ENCODE data around the gene PSG7. TPM values are rescaled to one million over a fixed set of nuclear protein-coding genes. Genes with fewer than 3 reads are reported as not detected.
"Not testable (repeated sequence)": the region's sequence is repeated elsewhere in the genome, so short reads cannot be mapped to it uniquely, and the experiment has no call there.

The PSG7 gene
- total RNA-seq, 1 experiment from 2014 or later: not detected

DNA sequence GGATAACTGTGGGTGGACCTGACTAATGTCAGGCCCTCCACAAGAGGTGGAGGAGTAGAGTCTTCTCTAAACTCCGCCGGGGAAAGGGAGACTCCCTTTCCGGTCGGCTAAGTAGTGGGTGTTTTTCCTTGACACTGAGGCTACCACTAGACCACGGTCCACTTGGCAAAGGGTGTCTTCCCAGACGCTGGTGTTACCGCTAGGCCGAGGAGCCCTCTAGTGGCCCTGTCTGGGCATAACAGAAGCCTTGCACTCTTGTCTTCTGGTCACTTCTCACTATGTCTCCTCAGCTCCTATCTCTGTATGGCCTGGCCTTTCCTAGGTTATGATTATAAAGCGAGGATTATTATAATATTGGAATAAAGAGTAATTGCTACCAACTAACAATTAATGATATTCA is 13.9 kb downstream of the PSG7 start:
- H3K27ac Mint-ChIP-seq; H2AFZ ChIP-seq (ENCODE audit: low read length); H4K5ac ChIP-seq (ENCODE audit: insufficient read length, low read depth, low read length); H3K18ac ChIP-seq (ENCODE audit: insufficient read length, low read depth, low read length); H2BK15ac ChIP-seq (ENCODE audit: low read depth, low read length); H4K8ac ChIP-seq (replicated peaks; ENCODE audit: insufficient read length, low read depth, low read length); H2BK12ac ChIP-seq (ENCODE audit: insufficient read length, low read depth, low read length); H3K27me3 ChIP-seq (ENCODE audit: insufficient read depth, low read length); H3K27ac ChIP-seq (ENCODE audit: insufficient read length, low read depth, low read length); H2BK20ac ChIP-seq (ENCODE audit: low read depth, low read length, poor library complexity, severe bottlenecking); H3K4me2 ChIP-seq (ENCODE audit: insufficient read depth, insufficient read length, low read length); H3K23me2 ChIP-seq (ENCODE audit: insufficient read length, low read depth, low read length, poor library complexity, severe bottlenecking); H3K9ac ChIP-seq (ENCODE audit: extremely low read depth, insufficient read length, low read length); H3K79me2 ChIP-seq (ENCODE audit: insufficient read depth, low read length); H3K4me1 ChIP-seq (ENCODE audit: insufficient read depth, low read length); H2AK5ac ChIP-seq (ENCODE audit: insufficient read length, low read length); H4K20me1 ChIP-seq (ENCODE audit: control insufficient read depth, insufficient read depth, insufficient read length); H3K4ac ChIP-seq (ENCODE audit: low read depth, low read length); H3K27me3 Mint-ChIP-seq (ENCODE audit: low read depth); H3T11ph ChIP-seq (ENCODE audit: low read length); H3K79me1 ChIP-seq (ENCODE audit: insufficient read depth, low read depth, low read length, poor library complexity, severe bottlenecking); H2BK120ac ChIP-seq (ENCODE audit: low read depth, low read length, poor library complexity, severe bottlenecking); H3K4me3 Mint-ChIP-seq; H2BK5ac ChIP-seq (ENCODE audit: insufficient read length, low read length); H3K23ac ChIP-seq (ENCODE audit: insufficient read length, low read depth, low read length); DNase-seq; H3K56ac ChIP-seq (ENCODE audit: insufficient read length, low read depth, low read length); H4K91ac ChIP-seq (ENCODE audit: insufficient read length, low read depth, low read length); H3K14ac ChIP-seq (ENCODE audit: insufficient read depth, low read length); H3K4me1 Mint-ChIP-seq: not testable (repeated sequence)
- Mint-ChIP-seq H3K9me3 (peaks cover 85 to 99% of the 10 kb centered on the region in 2 experiments), H3K36me3 (ENCODE audit: insufficient read depth in 1 of 3, low read depth in 3 of 3) (peaks cover 11 to 31% (median 11%) of the 10 kb centered on the region in 3 experiments; a peak in 6 of 7 replicates)
- H3K9me3 ChIP-seq (ENCODE audit: control insufficient read depth, low read depth, low read length): peaks cover 68% of the 10 kb centered on the region
- WGBS (ENCODE audit: extremely low coverage, insufficient read length, low lambda C conversion rate): no CpG with 5 or more reads among the region's 9 CpGs
- TF ChIP-seq, protein P1, sequence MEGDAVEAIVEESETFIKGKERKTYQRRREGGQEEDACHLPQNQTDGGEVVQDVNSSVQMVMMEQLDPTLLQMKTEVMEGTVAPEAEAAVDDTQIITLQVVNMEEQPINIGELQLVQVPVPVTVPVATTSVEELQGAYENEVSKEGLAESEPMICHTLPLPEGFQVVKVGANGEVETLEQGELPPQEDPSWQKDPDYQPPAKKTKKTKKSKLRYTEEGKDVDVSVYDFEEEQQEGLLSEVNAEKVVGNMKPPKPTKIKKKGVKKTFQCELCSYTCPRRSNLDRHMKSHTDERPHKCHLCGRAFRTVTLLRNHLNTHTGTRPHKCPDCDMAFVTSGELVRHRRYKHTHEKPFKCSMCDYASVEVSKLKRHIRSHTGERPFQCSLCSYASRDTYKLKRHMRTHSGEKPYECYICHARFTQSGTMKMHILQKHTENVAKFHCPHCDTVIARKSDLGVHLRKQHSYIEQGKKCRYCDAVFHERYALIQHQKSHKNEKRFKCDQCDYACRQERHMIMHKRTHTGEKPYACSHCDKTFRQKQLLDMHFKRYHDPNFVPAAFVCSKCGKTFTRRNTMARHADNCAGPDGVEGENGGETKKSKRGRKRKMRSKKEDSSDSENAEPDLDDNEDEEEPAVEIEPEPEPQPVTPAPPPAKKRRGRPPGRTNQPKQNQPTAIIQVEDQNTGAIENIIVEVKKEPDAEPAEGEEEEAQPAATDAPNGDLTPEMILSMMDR (conservative IDR thresholded peaks at IDR 0.05): peak; percentile 44

DNA sequence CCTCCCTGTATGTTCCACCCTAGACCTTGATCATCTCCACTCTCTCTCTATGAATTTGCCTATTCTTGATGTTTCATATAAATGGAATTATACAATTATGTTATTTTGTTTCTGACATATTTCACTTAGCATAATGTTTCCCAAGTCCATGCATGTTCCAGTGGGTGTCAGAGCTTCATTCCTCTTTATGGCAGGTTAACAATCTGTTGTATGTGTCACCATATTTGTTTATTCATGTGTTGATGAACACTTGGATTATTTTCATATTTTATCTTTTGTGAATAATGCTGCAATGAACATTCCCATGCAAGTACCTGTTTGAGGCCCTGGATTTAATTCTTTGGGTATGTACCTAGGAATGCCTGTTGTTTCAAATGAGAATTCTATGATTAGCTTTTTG is 16.0 kb downstream of the PSG7 start:
- H3K4ac ChIP-seq (ENCODE audit: low read depth, low read length); H2AK5ac ChIP-seq (ENCODE audit: insufficient read length, low read length); DNase-seq; H2BK20ac ChIP-seq (ENCODE audit: low read depth, low read length, poor library complexity, severe bottlenecking); H3K4me2 ChIP-seq (ENCODE audit: insufficient read depth, insufficient read length, low read length); H3T11ph ChIP-seq (ENCODE audit: low read length); H4K8ac ChIP-seq (replicated peaks; ENCODE audit: insufficient read length, low read depth, low read length); H3K27me3 ChIP-seq (ENCODE audit: insufficient read depth, low read length); H3K23ac ChIP-seq (ENCODE audit: insufficient read length, low read depth, low read length); H4K5ac ChIP-seq (ENCODE audit: insufficient read length, low read depth, low read length); H3K9ac ChIP-seq (ENCODE audit: extremely low read depth, insufficient read length, low read length); H3K23me2 ChIP-seq (ENCODE audit: insufficient read length, low read depth, low read length, poor library complexity, severe bottlenecking); H3K27ac ChIP-seq (ENCODE audit: insufficient read length, low read depth, low read length); H4K91ac ChIP-seq (ENCODE audit: insufficient read length, low read depth, low read length); H3K4me3 Mint-ChIP-seq; H2BK5ac ChIP-seq (ENCODE audit: insufficient read length, low read length); H3K4me1 Mint-ChIP-seq; H2BK120ac ChIP-seq (ENCODE audit: low read depth, low read length, poor library complexity, severe bottlenecking); H3K56ac ChIP-seq (ENCODE audit: insufficient read length, low read depth, low read length); H2BK15ac ChIP-seq (ENCODE audit: low read depth, low read length); H3K4me1 ChIP-seq (ENCODE audit: insufficient read depth, low read length); H4K20me1 ChIP-seq (ENCODE audit: control insufficient read depth, insufficient read depth, insufficient read length); H2AFZ ChIP-seq (ENCODE audit: low read length); H3K27me3 Mint-ChIP-seq (ENCODE audit: low read depth); H3K79me2 ChIP-seq (ENCODE audit: insufficient read depth, low read length); H3K18ac ChIP-seq (ENCODE audit: insufficient read length, low read depth, low read length); H3K27ac Mint-ChIP-seq; H2BK12ac ChIP-seq (ENCODE audit: insufficient read length, low read depth, low read length); H3K79me1 ChIP-seq (ENCODE audit: insufficient read depth, low read depth, low read length, poor library complexity, severe bottlenecking); H3K14ac ChIP-seq (ENCODE audit: insufficient read depth, low read length): not testable (repeated sequence)
- Mint-ChIP-seq H3K36me3 (ENCODE audit: insufficient read depth in 1 of 3, low read depth in 3 of 3) (peaks cover 14 to 24% (median 21%) of the 10 kb centered on the region in 3 experiments; a peak in 6 of 7 replicates), H3K9me3 (peaks cover 85 to 98% of the 10 kb centered on the region in 2 experiments)
- peaks cover 71% of the 10 kb centered on the region for H3K9me3 ChIP-seq (ENCODE audit: control insufficient read depth, low read depth, low read length)

Measured in H9 (cell line).